ENCODE measurements around the gene FARP1. TPM values are rescaled to one million over a fixed set of nuclear protein-coding genes. Genes with fewer than 3 reads are reported as not detected.

Gene FARP1
- total and polyA plus RNA-seq, 2 of the 8 experiments (the other 6 are each of a cell fraction or from before 2014, with no cell fraction given) = 24.7 to 104 TPM

- peaks cover 12% of the 10 kb centered on the region for H3K79me1 ChIP-seq (ENCODE audit: low read depth, low read length)
- H3K27me3 ChIP-seq (replicated peaks in 1 of 4; ENCODE audit: control insufficient read depth in 3 of 4, extremely low read depth in 1 of 4, insufficient read depth in 3 of 4, low read length in 3 of 4) = no peaks in the 10 kb centered on the region
- H2BK12ac ChIP-seq (ENCODE audit: low read depth, low read length) = no peak overlapping the region
- H3K9me3 ChIP-seq (ENCODE audit: insufficient read depth in 2 of 2, low read depth in 1 of 2, low read length in 1 of 2) = no peaks in the 10 kb centered on the region
- H3K9ac ChIP-seq (replicated peaks in 1 of 4; ENCODE audit: extremely low read depth in 1 of 4, low read depth in 3 of 4, low read length in 3 of 4) = no peak overlapping the region
- H3K18ac ChIP-seq (ENCODE audit: extremely low read depth, low read length) = no peak overlapping the region
- no peak overlapping the region for H4K5ac ChIP-seq (ENCODE audit: insufficient read length, low read depth, low read length)
- H2BK5ac ChIP-seq (ENCODE audit: low read depth, low read length) = no peak overlapping the region
- no peak overlapping the region for H2AK5ac ChIP-seq (ENCODE audit: low read depth, low read length)
- no peak overlapping the region for H3K14ac ChIP-seq (ENCODE audit: insufficient read length)
- H2BK120ac ChIP-seq (replicated peaks; ENCODE audit: low read depth, low read length) = no peak overlapping the region
- H2BK20ac ChIP-seq (ENCODE audit: low read length) = no peak overlapping the region
- H3K79me2 ChIP-seq (ENCODE audit: control insufficient read depth in 1 of 2, insufficient read depth in 2 of 2, low read length in 2 of 2) = peaks cover 0 to 12% of the 10 kb centered on the region in 2 experiments; a peak in 1 of 4 replicates
- H3K4me2 ChIP-seq (ENCODE audit: insufficient read depth in 1 of 2, low read depth in 2 of 2, low read length in 2 of 2) = no peak overlapping the region
- no peak overlapping the region for H3K56ac ChIP-seq (replicated peaks; ENCODE audit: insufficient read length, low read depth, low read length)
- ChIA-PET CTCF (ENCODE audit: partially characterized antibody) (interaction anchor here (1.2 to 1.9 kb wide), 2 partner anchors 12 to 15 kb away, joined by 7 to 8 read pairs; no protein-coding TSS in a partner anchor), POLR2A (ENCODE audit: partially characterized antibody) (no interaction called here)
- H3K4me1 ChIP-seq (replicated peaks in 1 of 4; ENCODE audit: control insufficient read depth in 3 of 4, insufficient read depth in 4 of 4, low read length in 3 of 4) = no peaks in the 10 kb centered on the region; a peak in 1 of 7 replicates
- H3K36me3 ChIP-seq (ENCODE audit: control insufficient read depth in 2 of 4, insufficient read depth in 4 of 4, low read length in 3 of 4) = peaks cover 0 to 13% (median 5%) of the 10 kb centered on the region in 4 experiments; a peak in 5 of 8 replicates
- DNase-seq (ENCODE audit: low read depth in 1 of 2, low spot score in 2 of 2) (no peak), FAIRE-seq (no peak)
- no peak overlapping the region for H4K91ac ChIP-seq (replicated peaks; ENCODE audit: insufficient read length, low read length)
- H3K4me3 ChIP-seq (ENCODE audit: extremely low read depth in 1 of 4, insufficient read depth in 2 of 4, low read depth in 3 of 4, low read length in 4 of 4) = no peak overlapping the region
- no peak overlapping the region for H4K8ac ChIP-seq (ENCODE audit: extremely low read depth, insufficient read depth, low read length)
- no peak overlapping the region for H3K4ac ChIP-seq (replicated peaks; ENCODE audit: insufficient read length, low read depth, low read length)
- no peak overlapping the region for H3K23ac ChIP-seq (ENCODE audit: insufficient read length)
- WGBS, 2 experiments (ENCODE audit: extremely low coverage in 1 of 2, insufficient coverage in 1 of 2, insufficient read length in 1 of 2, insufficient replicate concordance in 2 of 2, low coverage in 1 of 2, low lambda C conversion rate in 2 of 2, missing lambda C conversion rate in 1 of 2) = 85% methylated on average over 2 of the region's 2 CpGs; no CpG with 5 or more reads in 1 of the 2 experiments
- H4K20me1 ChIP-seq (replicated peaks in 1 of 2; ENCODE audit: control insufficient read depth in 1 of 2, insufficient read depth in 2 of 2, low read length in 2 of 2) = peaks cover 0 to 3% of the 10 kb centered on the region in 2 experiments
- H2AFZ ChIP-seq (ENCODE audit: low read length) = no peak overlapping the region
- H2BK15ac ChIP-seq (ENCODE audit: low read length) = no peak overlapping the region
- no peak overlapping the region for H3K27ac ChIP-seq (ENCODE audit: low read depth, low read length)
- peaks cover 2% of the 10 kb centered on the region; the same call in 1 of the 2 replicates for H3K23me2 ChIP-seq (ENCODE audit: low read depth, low read length)
- TF ChIP-seq EGR1 (IDR thresholded peaks at IDR 0.05; ENCODE audit: borderline replicate concordance, low read depth, low read length) (no peak), CBX5 (IDR thresholded peaks at IDR 0.05; ENCODE audit: low read depth, low read length) (no peak), CEBPB (IDR thresholded peaks at IDR 0.05; ENCODE audit: low read depth, low read length) (no peak), ATF2 (IDR thresholded peaks at IDR 0.05; ENCODE audit: low read length) (no peak), HDAC2 (IDR thresholded peaks at IDR 0.05; ENCODE audit: borderline replicate concordance in 1 of 2, low read depth in 2 of 2, low read length in 2 of 2) (no peak), GABPA (IDR thresholded peaks at IDR 0.05; ENCODE audit: borderline replicate concordance, insufficient read depth, low read length) (no peak), NRF1 (IDR thresholded peaks at IDR 0.05; ENCODE audit: low read depth, low read length) (no peak), POLR2AphosphoS5 (IDR thresholded peaks at IDR 0.05; ENCODE audit: low read depth, low read length) (no peak), SUZ12 (IDR thresholded peaks at IDR 0.05; ENCODE audit: low read length) (no peak), RAD21 (IDR thresholded peaks at IDR 0.05 in 1 of 2, conservative IDR thresholded peaks at IDR 0.05 in 1 of 2; ENCODE audit: low read depth in 2 of 2, low read length in 2 of 2) (no peak)
- TF ChIP-seq, protein P1, sequence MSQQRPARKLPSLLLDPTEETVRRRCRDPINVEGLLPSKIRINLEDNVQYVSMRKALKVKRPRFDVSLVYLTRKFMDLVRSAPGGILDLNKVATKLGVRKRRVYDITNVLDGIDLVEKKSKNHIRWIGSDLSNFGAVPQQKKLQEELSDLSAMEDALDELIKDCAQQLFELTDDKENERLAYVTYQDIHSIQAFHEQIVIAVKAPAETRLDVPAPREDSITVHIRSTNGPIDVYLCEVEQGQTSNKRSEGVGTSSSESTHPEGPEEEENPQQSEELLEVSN (IDR thresholded peaks at IDR 0.05) = no peak
Observed at GRCh38 chr13:98364179-98364578, 221.3 kb downstream of the FARP1 start.

Data from H1 (cell line).